HG03095 (cell line): Measurements from ENCODE around the gene NFKBIE.

Experiments
- ATAC-seq: cut with Tn5 transposase; IDR thresholded peaks from one replicate; pipeline ENCODE4 v1.9.1; 2021; ENCODE audit warnings: moderate library complexity; ENCODE audit not compliant: unreplicated experiment

The NFKBIE gene

GRCh38 chr6:44227148-44227793 lies 38.1 kb downstream of the NFKBIE start:
- ATAC-seq = no peak

GRCh38 chr6:44226368-44227147 lies 38.8 kb downstream of the NFKBIE start:
- ATAC-seq = no peak

- ATAC-seq = no peak
Measured at GRCh38 chr6:44225579-44226325, 39.6 kb downstream of the NFKBIE start.

GRCh38 chr6:44224965-44225305 lies 40.4 kb downstream of the NFKBIE start:
- ATAC-seq = no peak

- ATAC-seq = no peak
Measured at GRCh38 chr6:44224029-44224964, 41.1 kb downstream of the NFKBIE start.

GRCh38 chr6:44223319-44224028 lies 41.9 kb downstream of the NFKBIE start, which contains the start of gene SLC29A1:
Gene SLC29A1 (plus strand): TSS chr6:44223595. CDS start chr6:44227314, 3,719 bp downstream.
- ATAC-seq = peak; percentile 31

- ATAC-seq = no peak
Measured at GRCh38 chr6:44222486-44223318, 42.6 kb downstream of the NFKBIE start.

GRCh38 chr6:44221961-44222335 lies 43.4 kb downstream of the NFKBIE start:
- ATAC-seq = no peak

- peak; percentile 41 for ATAC-seq
Measured at GRCh38 chr6:44221291-44221960, 43.9 kb downstream of the NFKBIE start.

- ATAC-seq = no peak
Measured at GRCh38 chr6:44220913-44221290, 44.4 kb downstream of the NFKBIE start.

- ATAC-seq = no peak
Measured at GRCh38 chr6:44219815-44220784, 45.3 kb downstream of the NFKBIE start.

- ATAC-seq = peak; percentile 57
Measured at GRCh38 chr6:44219053-44219814, 46.1 kb downstream of the NFKBIE start.

- ATAC-seq = no peak
Measured at GRCh38 chr6:44217332-44218143, 47.8 kb downstream of the NFKBIE start.

GRCh38 chr6:44216677-44217331 lies 48.5 kb downstream of the NFKBIE start, which contains the start of gene MYMX:
Gene MYMX (plus strand): TSS chr6:44216926. CDS start chr6:44217472, 546 bp downstream.
- ATAC-seq = no peak

GRCh38 chr6:44214307-44214706 lies 51.0 kb downstream of the NFKBIE start:
- ATAC-seq = no peak
